ENCODE data around the gene EIF2S2.

GRCh38 chr20:34155836-34156235 is 43.8 kb upstream of the EIF2S2 start:
- TF ChIP-seq, protein P1, sequence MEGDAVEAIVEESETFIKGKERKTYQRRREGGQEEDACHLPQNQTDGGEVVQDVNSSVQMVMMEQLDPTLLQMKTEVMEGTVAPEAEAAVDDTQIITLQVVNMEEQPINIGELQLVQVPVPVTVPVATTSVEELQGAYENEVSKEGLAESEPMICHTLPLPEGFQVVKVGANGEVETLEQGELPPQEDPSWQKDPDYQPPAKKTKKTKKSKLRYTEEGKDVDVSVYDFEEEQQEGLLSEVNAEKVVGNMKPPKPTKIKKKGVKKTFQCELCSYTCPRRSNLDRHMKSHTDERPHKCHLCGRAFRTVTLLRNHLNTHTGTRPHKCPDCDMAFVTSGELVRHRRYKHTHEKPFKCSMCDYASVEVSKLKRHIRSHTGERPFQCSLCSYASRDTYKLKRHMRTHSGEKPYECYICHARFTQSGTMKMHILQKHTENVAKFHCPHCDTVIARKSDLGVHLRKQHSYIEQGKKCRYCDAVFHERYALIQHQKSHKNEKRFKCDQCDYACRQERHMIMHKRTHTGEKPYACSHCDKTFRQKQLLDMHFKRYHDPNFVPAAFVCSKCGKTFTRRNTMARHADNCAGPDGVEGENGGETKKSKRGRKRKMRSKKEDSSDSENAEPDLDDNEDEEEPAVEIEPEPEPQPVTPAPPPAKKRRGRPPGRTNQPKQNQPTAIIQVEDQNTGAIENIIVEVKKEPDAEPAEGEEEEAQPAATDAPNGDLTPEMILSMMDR (tag by site-specific recombination; IDR thresholded peaks at IDR 0.05): no peak
- TF ChIP-seq ZNF433 (tag by site-specific recombination; IDR thresholded peaks at IDR 0.05; ENCODE audit: low read depth) (no peak), SP7 (tag by site-specific recombination; IDR thresholded peaks at IDR 0.05) (no peak)

Measured in HEK293 (cell line).